ENCODE data around the gene SCAMP3.

DNA sequence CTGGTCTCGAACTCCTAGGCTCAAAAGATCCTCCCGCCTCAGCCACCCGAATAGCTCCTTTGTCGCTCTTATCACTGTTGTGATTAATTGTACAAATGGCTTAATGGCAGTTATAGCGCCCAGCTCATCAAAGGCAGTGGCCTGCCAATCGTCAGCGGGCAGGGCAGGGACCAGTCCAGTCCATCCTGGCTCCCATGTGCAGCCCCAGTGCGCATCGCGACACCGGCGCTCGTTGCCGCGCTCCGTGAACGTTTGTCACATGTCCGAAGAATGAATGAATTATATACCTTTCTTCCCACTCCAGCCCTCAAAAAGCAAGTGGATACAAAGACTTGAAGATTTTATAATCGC lies 35.3 kb downstream of the SCAMP3 start:
- TF ChIP-seq, protein P1, sequence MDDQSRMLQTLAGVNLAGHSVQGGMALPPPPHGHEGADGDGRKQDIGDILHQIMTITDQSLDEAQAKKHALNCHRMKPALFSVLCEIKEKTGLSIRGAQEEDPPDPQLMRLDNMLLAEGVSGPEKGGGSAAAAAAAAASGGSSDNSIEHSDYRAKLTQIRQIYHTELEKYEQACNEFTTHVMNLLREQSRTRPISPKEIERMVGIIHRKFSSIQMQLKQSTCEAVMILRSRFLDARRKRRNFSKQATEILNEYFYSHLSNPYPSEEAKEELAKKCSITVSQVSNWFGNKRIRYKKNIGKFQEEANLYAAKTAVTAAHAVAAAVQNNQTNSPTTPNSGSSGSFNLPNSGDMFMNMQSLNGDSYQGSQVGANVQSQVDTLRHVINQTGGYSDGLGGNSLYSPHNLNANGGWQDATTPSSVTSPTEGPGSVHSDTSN (IDR thresholded peaks at IDR 0.05; ENCODE audit: insufficient replicate concordance, low read depth, low read length), result no peak
- TF ChIP-seq SPI1 (IDR thresholded peaks at IDR 0.05; ENCODE audit: borderline replicate concordance, insufficient read depth, low read depth, low read length), result no peak
- TF ChIP-seq CHD2 (IDR thresholded peaks at IDR 0.05; ENCODE audit: borderline replicate concordance, low read depth, low read length), result no peak; the same call in 1 of the 2 replicates
- TF ChIP-seq, protein P2, sequence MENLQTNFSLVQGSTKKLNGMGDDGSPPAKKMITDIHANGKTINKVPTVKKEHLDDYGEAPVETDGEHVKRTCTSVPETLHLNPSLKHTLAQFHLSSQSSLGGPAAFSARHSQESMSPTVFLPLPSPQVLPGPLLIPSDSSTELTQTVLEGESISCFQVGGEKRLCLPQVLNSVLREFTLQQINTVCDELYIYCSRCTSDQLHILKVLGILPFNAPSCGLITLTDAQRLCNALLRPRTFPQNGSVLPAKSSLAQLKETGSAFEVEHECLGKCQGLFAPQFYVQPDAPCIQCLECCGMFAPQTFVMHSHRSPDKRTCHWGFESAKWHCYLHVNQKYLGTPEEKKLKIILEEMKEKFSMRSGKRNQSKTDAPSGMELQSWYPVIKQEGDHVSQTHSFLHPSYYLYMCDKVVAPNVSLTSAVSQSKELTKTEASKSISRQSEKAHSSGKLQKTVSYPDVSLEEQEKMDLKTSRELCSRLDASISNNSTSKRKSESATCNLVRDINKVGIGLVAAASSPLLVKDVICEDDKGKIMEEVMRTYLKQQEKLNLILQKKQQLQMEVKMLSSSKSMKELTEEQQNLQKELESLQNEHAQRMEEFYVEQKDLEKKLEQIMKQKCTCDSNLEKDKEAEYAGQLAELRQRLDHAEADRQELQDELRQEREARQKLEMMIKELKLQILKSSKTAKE (IDR thresholded peaks at IDR 0.05; ENCODE audit: low read depth, poor library complexity, severe bottlenecking), result no peak
- TF ChIP-seq, protein P3, sequence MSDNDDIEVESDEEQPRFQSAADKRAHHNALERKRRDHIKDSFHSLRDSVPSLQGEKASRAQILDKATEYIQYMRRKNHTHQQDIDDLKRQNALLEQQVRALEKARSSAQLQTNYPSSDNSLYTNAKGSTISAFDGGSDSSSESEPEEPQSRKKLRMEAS (IDR thresholded peaks at IDR 0.05; ENCODE audit: low read depth, low read length), result no peak; the same call in 1 of the 2 replicates
- TF ChIP-seq BRCA1 (IDR thresholded peaks at IDR 0.05; ENCODE audit: low read depth, low read length), result no peak
- peak; percentile 63; the same call in 1 of the 2 replicates for TF ChIP-seq POLR2A (IDR thresholded peaks at IDR 0.05; ENCODE audit: low read depth, low read length)

Data from GM12878 (cell line).